NCI-H748 (cell line): ENCODE results near the gene SDK1.
"Not testable (repeated sequence)": the region's sequence is repeated elsewhere in the genome, so short reads cannot be mapped to it uniquely, and the experiment has no call there.

Experiments
- DNase-seq: peaks from one replicate; lab custom pipeline; 2025; ENCODE audit not compliant: unreplicated experiment; lab: John Stamatoyannopoulos, UW

The SDK1 gene

GRCh38 chr7:3899559-3899991, 598.5 kb downstream of the SDK1 start:
- DNase-seq: no peak

GRCh38 chr7:3908153-3908552, 607.1 kb downstream of the SDK1 start:
- DNase-seq: no peak

DNA sequence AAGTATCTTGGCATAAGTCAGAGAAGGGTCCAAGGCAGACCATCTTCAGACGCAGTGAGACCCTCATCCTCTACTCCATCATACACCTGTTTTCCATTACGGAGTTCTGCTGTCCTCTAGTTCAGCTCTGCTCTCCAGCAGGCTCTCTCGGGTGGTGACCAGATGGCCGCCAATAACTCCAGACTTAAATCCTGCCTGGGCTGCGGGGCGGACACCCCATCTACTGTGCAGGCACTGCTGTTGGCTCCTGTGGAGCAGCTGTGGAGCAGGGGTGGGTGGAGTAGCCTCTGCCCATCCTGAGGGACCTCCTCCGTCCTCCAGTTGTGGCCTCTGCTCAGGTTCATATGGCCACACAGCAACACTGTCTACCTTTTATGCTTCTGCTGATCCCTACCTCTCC, 608.1 kb downstream of the SDK1 start:
- no peak for DNase-seq

DNA sequence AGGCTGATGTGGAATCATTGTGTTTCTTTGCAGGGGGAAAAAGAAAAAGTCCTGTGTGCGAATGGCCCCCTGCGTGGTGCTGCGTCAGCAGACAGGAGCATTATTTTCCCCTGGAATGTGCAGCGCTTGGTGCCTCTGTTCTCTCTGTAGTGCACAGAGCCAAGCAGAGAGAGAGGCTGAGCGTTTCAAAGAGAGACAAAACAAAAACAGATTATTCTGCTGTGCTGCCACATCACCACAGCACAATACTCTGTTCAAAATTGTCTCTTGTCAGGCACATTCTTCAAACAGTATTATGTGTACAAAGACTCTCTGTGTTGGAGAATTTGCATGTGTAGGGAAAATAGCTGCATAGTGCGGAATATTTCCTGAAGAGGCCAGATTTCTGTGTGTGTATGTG, 609.0 kb downstream of the SDK1 start:
- DNase-seq: no peak

GRCh38 chr7:3911685-3912084, 610.6 kb downstream of the SDK1 start:
- no peak for DNase-seq

- DNase-seq: no peak
Observed at GRCh38 chr7:3912291-3912690, 611.2 kb downstream of the SDK1 start.

GRCh38 chr7:3914051-3914775, 613.2 kb downstream of the SDK1 start:
- DNase-seq: no peak

DNA sequence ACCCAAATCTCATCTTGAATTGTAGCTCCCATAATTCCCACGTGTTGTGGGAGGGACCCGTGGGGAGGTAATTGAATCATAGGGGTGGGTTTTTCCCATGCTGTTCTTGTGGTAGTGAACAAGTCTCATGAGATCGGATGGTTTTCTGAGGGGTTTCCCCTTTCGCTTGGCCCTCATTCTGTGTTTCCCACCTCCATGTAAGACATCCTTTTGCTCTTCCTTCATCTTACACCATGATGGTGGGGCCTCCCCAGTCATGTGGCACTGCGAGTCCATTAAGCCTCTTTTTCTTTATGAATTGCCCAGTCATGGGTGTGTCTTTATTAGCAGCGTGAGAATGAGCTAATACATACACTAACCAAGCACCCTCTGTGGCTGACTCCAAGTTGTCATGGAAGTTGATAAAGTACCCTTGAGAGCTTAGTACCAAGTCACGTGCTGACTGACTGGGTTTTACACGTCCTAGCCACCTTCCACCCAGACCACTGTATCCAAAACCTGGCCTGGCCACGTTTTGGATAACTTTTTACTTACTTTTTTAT, 614.4 kb downstream of the SDK1 start:
- no peak for DNase-seq

DNA sequence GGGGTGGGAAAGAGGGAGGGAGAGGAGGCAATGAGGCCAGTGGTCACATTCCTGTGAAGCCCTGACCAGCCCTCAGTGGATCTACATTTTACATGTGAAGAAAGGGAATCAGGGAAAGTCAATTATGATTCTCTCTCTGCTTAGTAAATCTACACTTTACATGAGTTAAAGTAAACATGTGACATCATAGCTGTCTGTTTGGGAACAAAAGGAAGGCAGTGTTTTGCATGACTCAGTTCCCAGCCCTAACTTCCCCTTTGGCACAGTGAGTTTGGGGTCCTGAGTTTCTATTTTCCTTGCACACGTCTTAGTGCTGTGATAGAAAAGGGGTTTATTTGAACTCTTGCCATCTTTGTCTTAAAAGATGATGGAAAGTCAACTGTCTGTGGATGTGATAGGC, 615.1 kb downstream of the SDK1 start:
- DNase-seq: peak; percentile 13

DNA sequence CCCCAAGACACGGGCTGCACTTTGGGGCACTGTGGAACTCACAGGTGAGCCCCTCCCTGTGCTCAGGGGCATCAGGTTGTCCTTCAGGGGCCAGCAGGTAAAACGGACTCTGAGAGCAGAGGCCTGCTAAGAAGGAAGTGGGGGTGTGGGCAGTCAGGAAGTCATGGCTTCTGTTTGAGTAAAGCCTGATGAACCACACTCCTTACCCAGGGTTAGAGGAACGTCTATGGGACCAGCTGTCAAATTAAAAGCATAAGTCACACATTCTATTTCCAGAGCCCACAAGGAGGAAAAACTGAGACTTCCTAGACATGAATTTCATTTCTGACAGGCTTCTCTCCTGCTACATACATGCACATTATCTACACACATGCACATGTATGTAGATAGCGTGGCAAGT, 616.4 kb downstream of the SDK1 start:
- no peak for DNase-seq

- no peak for DNase-seq
Observed at GRCh38 chr7:3918576-3918975, 617.5 kb downstream of the SDK1 start.

GRCh38 chr7:3922175-3922635, 621.2 kb downstream of the SDK1 start:
- no peak for DNase-seq

GRCh38 chr7:3923307-3923918, 622.4 kb downstream of the SDK1 start:
- no peak for DNase-seq

- no peak for DNase-seq
Observed at GRCh38 chr7:3924277-3924676, 623.2 kb downstream of the SDK1 start.

- DNase-seq: no peak
Observed at GRCh38 chr7:3927446-3928110, 626.5 kb downstream of the SDK1 start.

GRCh38 chr7:3928727-3929515, 627.9 kb downstream of the SDK1 start:
- no peak for DNase-seq

GRCh38 chr7:3931843-3932242, 630.8 kb downstream of the SDK1 start:
- DNase-seq: no peak

GRCh38 chr7:3937146-3937545, 636.1 kb downstream of the SDK1 start:
- DNase-seq: no peak

GRCh38 chr7:3937605-3938004, 636.6 kb downstream of the SDK1 start:
- no peak for DNase-seq

GRCh38 chr7:3941706-3942105, 640.7 kb downstream of the SDK1 start:
- not testable (repeated sequence) for DNase-seq

DNA sequence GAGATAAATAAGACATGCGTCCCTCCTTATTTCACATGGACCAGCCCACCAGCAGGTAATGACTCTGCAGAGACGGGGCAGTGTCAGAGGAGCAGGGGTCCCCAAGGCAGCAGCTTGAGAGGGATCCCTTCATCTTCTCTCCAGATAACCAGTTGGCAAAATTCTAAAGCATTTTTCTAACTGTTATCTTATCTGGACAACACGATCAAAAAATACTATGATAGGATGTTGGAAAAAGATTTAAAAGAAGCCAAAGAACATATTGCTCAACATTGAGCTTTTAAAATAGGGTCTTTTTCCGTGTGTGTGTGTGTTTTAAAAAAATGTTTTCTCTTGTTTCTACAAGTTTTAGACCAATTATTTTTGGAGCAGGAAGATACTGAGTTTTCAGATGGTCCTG, 641.2 kb downstream of the SDK1 start:
- DNase-seq: no peak
